ENCODE measurements around the gene ADCY5. TPM values are rescaled to one million over a fixed set of nuclear protein-coding genes. Genes with fewer than 3 reads are reported as not detected.

The ADCY5 gene
- total RNA-seq, 2 donors from 2014 or later, result 4.5 to 17.4 TPM

GRCh38 chr3:123379041-123379830 lies 69.7 kb downstream of the ADCY5 start:
- intact Hi-C loops (cut with DNase I, micrococcal nuclease), result no loop called here
- no peak for ATAC-seq
- DNase-seq, result no peak

GRCh38 chr3:123378409-123378915 lies 70.4 kb downstream of the ADCY5 start:
- ATAC-seq, result no peak

GRCh38 chr3:123377243-123377740 lies 71.6 kb downstream of the ADCY5 start:
- intact Hi-C loops (cut with DNase I, micrococcal nuclease), result no loop called here
- ATAC-seq (no peak), DNase-seq (no peak)

More at GRCh38 chr3:123378409-123378915, 70.4 kb downstream of the ADCY5 start:
- no peak for DNase-seq
- intact Hi-C loops (cut with DNase I, micrococcal nuclease), result no loop called here

GRCh38 chr3:123376451-123377242 lies 72.2 kb downstream of the ADCY5 start:
- no peak for ATAC-seq
- no peak for DNase-seq
- intact Hi-C loops (cut with DNase I, micrococcal nuclease), result no loop called here

- intact Hi-C loops (cut with DNase I, micrococcal nuclease), result no loop called here
- ATAC-seq, result no peak
- no peak for DNase-seq
Measured at GRCh38 chr3:123375014-123375940, 73.6 kb downstream of the ADCY5 start.

GRCh38 chr3:123374016-123374415 lies 74.9 kb downstream of the ADCY5 start:
- intact Hi-C loops (cut with DNase I, micrococcal nuclease), result no loop called here
- ATAC-seq (no peak), DNase-seq (no peak)

- DNase-seq (peak in 1 of 2 donors; percentile 57), ATAC-seq (no peak)
- intact Hi-C loops (cut with DNase I, micrococcal nuclease), result no loop called here
Measured at GRCh38 chr3:123373474-123373987, 75.4 kb downstream of the ADCY5 start.

GRCh38 chr3:123372686-123373473 lies 76.0 kb downstream of the ADCY5 start:
- intact Hi-C loops (cut with DNase I, micrococcal nuclease), result no loop called here
- no peak for ATAC-seq

GRCh38 chr3:123371859-123372685 lies 76.8 kb downstream of the ADCY5 start:
- no peak for DNase-seq
- no peak for ATAC-seq

More at GRCh38 chr3:123372686-123373473, 76.0 kb downstream of the ADCY5 start:
- no peak for DNase-seq

GRCh38 chr3:123371426-123371825 lies 77.5 kb downstream of the ADCY5 start:
- ATAC-seq, result no peak
- intact Hi-C loops (cut with DNase I, micrococcal nuclease), result no loop called here
- DNase-seq, result peak in 1 of 2 donors; percentile 21

More at GRCh38 chr3:123371859-123372685, 76.8 kb downstream of the ADCY5 start:
- intact Hi-C loops (cut with DNase I, micrococcal nuclease), result no loop called here

GRCh38 chr3:123370819-123371218 lies 78.1 kb downstream of the ADCY5 start:
- ATAC-seq (no peak), DNase-seq (peak in 1 of 2 donors; percentile 45)
- intact Hi-C loops (cut with DNase I, micrococcal nuclease), result no loop called here

GRCh38 chr3:123369085-123369484 lies 79.8 kb downstream of the ADCY5 start:
- ATAC-seq (no peak), DNase-seq (no peak)
- intact Hi-C loops (cut with DNase I, micrococcal nuclease), result no loop called here

- intact Hi-C loops (cut with DNase I, micrococcal nuclease), result no loop called here
- DNase-seq, result no peak
- no peak for ATAC-seq
Measured at GRCh38 chr3:123367467-123368154, 81.3 kb downstream of the ADCY5 start.

GRCh38 chr3:123365450-123366143 lies 83.3 kb downstream of the ADCY5 start:
- DNase-seq, result peak in 1 of 2 donors; percentile 39
- intact Hi-C loops (cut with DNase I, micrococcal nuclease), result no loop called here
- peak; percentile 87 for ATAC-seq

GRCh38 chr3:123361071-123361470 lies 87.8 kb downstream of the ADCY5 start:
- intact Hi-C loops (cut with DNase I, micrococcal nuclease), result no loop called here
- no peak for DNase-seq
- ATAC-seq, result no peak

GRCh38 chr3:123357275-123357674 lies 91.6 kb downstream of the ADCY5 start:
- ATAC-seq (no peak), DNase-seq (no peak)
- intact Hi-C loops (cut with DNase I, micrococcal nuclease), result no loop called here
